H1 (cell line): ENCODE results near the gene P4HA1. TPM values are rescaled to one million over a fixed set of nuclear protein-coding genes. Genes with fewer than 3 reads are reported as not detected.

Source experiments
- CTCF ChIA-PET: fragments of 300-600 bp; sonication (Branson Sonifier 250); formaldehyde crosslinking; loops from one replicate; lab custom pipeline; 2021; ENCODE audit not compliant: partially characterized antibody; lab: Charles Lee
- POLR2A ChIA-PET: fragments of 300-600 bp; sonication (Branson Sonifier 250); formaldehyde crosslinking; loops from one replicate; lab custom pipeline; 2021; ENCODE audit warnings: inconsistent platforms; ENCODE audit not compliant: partially characterized antibody; lab: Charles Lee
- DNase-seq, 2 experiments: peaks; one replicate each; pipeline versions ENCODE4 v3.0.0 to v3.0.0-alpha.2; 2010 to 2022; ENCODE audit warnings: low spot score in 2 of 2, low read depth in 1 of 2, mixed read lengths in 1 of 2
- FAIRE-seq: peaks from 2 replicates; lab custom pipeline; 2011; peaks lifted over from hg19 to GRCh38; lab: Jason Lieb, UNC
- H2AFZ ChIP-seq: 2 replicates; pipeline ENCODE4 v1.8.1; 2012; ENCODE audit warnings: low read length, inconsistent platforms
- H2AK5ac ChIP-seq: 2 replicates; pipeline ENCODE4 v1.6.1; 2013; ENCODE audit warnings: low read depth, low read length
- H2BK120ac ChIP-seq: replicated peaks from 2 replicates; pipeline ENCODE3; 2013; ENCODE audit warnings: low read depth, low read length, inconsistent platforms
- H2BK12ac ChIP-seq: 2 replicates; pipeline ENCODE4 v1.6.1; 2013; ENCODE audit warnings: low read depth, low read length
- H2BK15ac ChIP-seq: 2 replicates; pipeline ENCODE4 v1.6.1; 2013; ENCODE audit warnings: low read length
- H2BK20ac ChIP-seq: 2 replicates; pipeline ENCODE4 v1.6.1; 2013; ENCODE audit warnings: low read length
- H2BK5ac ChIP-seq: 2 replicates; pipeline ENCODE4 v1.6.1; 2013; ENCODE audit warnings: low read depth, low read length
- H3K14ac ChIP-seq: 2 replicates; pipeline ENCODE4 v1.6.1; 2013; ENCODE audit warnings: inconsistent platforms; ENCODE audit not compliant: insufficient read length
- H3K18ac ChIP-seq: 2 replicates; pipeline ENCODE4 v1.6.1; 2013; ENCODE audit warnings: low read length; ENCODE audit errors: extremely low read depth
- H3K23ac ChIP-seq: 2 replicates; pipeline ENCODE4 v1.6.1; 2013; ENCODE audit warnings: inconsistent platforms; ENCODE audit not compliant: insufficient read length
- H3K23me2 ChIP-seq: 2 replicates; pipeline ENCODE4 v1.6.1; 2013; ENCODE audit warnings: low read depth, low read length
- H3K27ac ChIP-seq: 2 replicates; pipeline ENCODE4 v1.6.1; 2011; ENCODE audit warnings: low read depth, low read length, inconsistent platforms
- H3K27me3 ChIP-seq, 4 experiments: replicated peaks in 1 of 4; 1 replicate in 1 of 4; 2 replicates in 3 of 4; pipeline versions ENCODE4 v1.6.1 to v1.8.1; 2011 to 2013; ENCODE audit warnings: low read length in 3 of 4, mild to moderate bottlenecking in 3 of 4, inconsistent platforms in 2 of 4, mixed read lengths in 2 of 4, moderate library complexity in 1 of 4; ENCODE audit not compliant: control insufficient read depth in 3 of 4, insufficient read depth in 3 of 4; ENCODE audit errors: extremely low read depth in 1 of 4
- H3K36me3 ChIP-seq, 4 experiments: 2 replicates each; pipeline versions ENCODE4 v1.6.1 to v1.8.1; 2011 to 2013; ENCODE audit warnings: mild to moderate bottlenecking in 4 of 4, low read length in 3 of 4, moderate library complexity in 2 of 4, control low read depth in 1 of 4, inconsistent platforms in 1 of 4; ENCODE audit not compliant: insufficient read depth in 4 of 4, control insufficient read depth in 2 of 4
- H3K4ac ChIP-seq: replicated peaks from 2 replicates; pipeline ENCODE3; 2013; ENCODE audit warnings: low read length, low read depth, mixed read lengths, inconsistent platforms; ENCODE audit not compliant: insufficient read length
- H3K4me1 ChIP-seq, 4 experiments: replicated peaks in 1 of 4; 1 replicate in 1 of 4; 2 replicates in 3 of 4; pipeline versions ENCODE4 v1.6.1 to v1.8.1; 2011 to 2013; ENCODE audit warnings: low read length in 3 of 4, inconsistent platforms in 2 of 4, mixed read lengths in 1 of 4; ENCODE audit not compliant: insufficient read depth in 4 of 4, control insufficient read depth in 3 of 4
- H3K4me2 ChIP-seq, 2 experiments: 2 replicates each; pipeline versions ENCODE4 v1.6.1 to v1.8.1; 2011 to 2013; ENCODE audit warnings: low read depth in 2 of 2, low read length in 2 of 2, control low read depth in 1 of 2, inconsistent platforms in 1 of 2, mild to moderate bottlenecking in 1 of 2; ENCODE audit not compliant: insufficient read depth in 1 of 2
- H3K4me3 ChIP-seq, 4 experiments: fragments of 200-600, 300-600 bp in 1 of 4; sonication (generic), shearing (Covaris generic), sonication (Bioruptor Twin) in 1 of 4; 2 replicates each; pipeline versions ENCODE4 v1.5.1 to v1.8.1; 2011 to 2016; ENCODE audit warnings: low read length in 4 of 4, low read depth in 3 of 4, control low read depth in 2 of 4, inconsistent platforms in 2 of 4, mild to moderate bottlenecking in 2 of 4, mixed read lengths in 1 of 4, moderate library complexity in 1 of 4; ENCODE audit not compliant: insufficient read depth in 2 of 4; ENCODE audit errors: extremely low read depth in 1 of 4
- H3K56ac ChIP-seq: replicated peaks from 2 replicates; pipeline ENCODE3; 2013; ENCODE audit warnings: low read depth, mild to moderate bottlenecking, mixed read lengths, low read length, inconsistent platforms; ENCODE audit not compliant: insufficient read length
- H3K79me1 ChIP-seq: 2 replicates; pipeline ENCODE4 v1.6.1; 2013; ENCODE audit warnings: low read depth, low read length, control low read depth
- H3K79me2 ChIP-seq, 2 experiments: 2 replicates each; pipeline versions ENCODE4 v1.6.1 to v1.8.1; 2012 to 2013; ENCODE audit warnings: low read length in 2 of 2, mild to moderate bottlenecking in 2 of 2, inconsistent platforms in 1 of 2; ENCODE audit not compliant: insufficient read depth in 2 of 2, control insufficient read depth in 1 of 2
- H3K9ac ChIP-seq, 4 experiments: replicated peaks in 1 of 4; 1 replicate in 1 of 4; 2 replicates in 3 of 4; pipeline versions ENCODE4 v1.6.1 to v1.8.1; 2011 to 2013; ENCODE audit warnings: low read depth in 3 of 4, low read length in 3 of 4, control low read depth in 2 of 4, mild to moderate bottlenecking in 2 of 4, moderate library complexity in 2 of 4, inconsistent platforms in 1 of 4; ENCODE audit errors: extremely low read depth in 1 of 4
- H3K9me3 ChIP-seq, 2 experiments: 2 replicates each; pipeline versions ENCODE4 v1.6.1 to v1.8.1; 2012 to 2013; ENCODE audit warnings: mild to moderate bottlenecking in 2 of 2, moderate library complexity in 2 of 2, control low read depth in 1 of 2, inconsistent platforms in 1 of 2, low read depth in 1 of 2, low read length in 1 of 2, mixed read lengths in 1 of 2; ENCODE audit not compliant: insufficient read depth in 2 of 2
- H4K20me1 ChIP-seq, 2 experiments: replicated peaks in 1 of 2; 2 replicates each; pipeline versions ENCODE3 to v1.8.1; 2011 to 2013; ENCODE audit warnings: inconsistent platforms in 2 of 2, low read length in 2 of 2, mild to moderate bottlenecking in 1 of 2; ENCODE audit not compliant: insufficient read depth in 2 of 2, control insufficient read depth in 1 of 2
- H4K5ac ChIP-seq: 2 replicates; pipeline ENCODE4 v1.6.1; 2013; ENCODE audit warnings: low read length, low read depth, mixed read lengths, inconsistent platforms; ENCODE audit not compliant: insufficient read length
- H4K8ac ChIP-seq: 2 replicates; pipeline ENCODE4 v1.8.0; 2013; ENCODE audit warnings: mild to moderate bottlenecking, moderate library complexity, low read length, inconsistent platforms; ENCODE audit not compliant: insufficient read depth; ENCODE audit errors: extremely low read depth
- H4K91ac ChIP-seq: replicated peaks from 2 replicates; pipeline ENCODE3; 2013; ENCODE audit warnings: low read length, mixed read lengths, inconsistent platforms; ENCODE audit not compliant: insufficient read length
- ATF3 ChIP-seq: IDR thresholded peaks from 2 replicates; pipeline ENCODE4 v1.6.1; 2011; ENCODE audit warnings: low read depth, mild to moderate bottlenecking, low read length; ENCODE audit not compliant: insufficient read depth
- CBX5 ChIP-seq: fragments of 300-800, 300-1000 bp; sonication (generic); IDR thresholded peaks from 2 replicates; pipeline ENCODE4 v1.7.1; 2016; ENCODE audit warnings: antibody characterized with exemption, low read length, low read depth
- CBX8 ChIP-seq: fragments of 300-800, 300-1000 bp; sonication (generic); IDR thresholded peaks from 2 replicates; pipeline ENCODE4 v1.7.1; 2016; ENCODE audit warnings: low read depth, low read length, borderline replicate concordance
- EGR1 ChIP-seq: IDR thresholded peaks from 2 replicates; pipeline ENCODE4 v1.6.1; 2011; ENCODE audit warnings: low read depth, low read length, borderline replicate concordance
- JUND ChIP-seq: IDR thresholded peaks from 2 replicates; pipeline ENCODE4 v1.6.1; 2011; ENCODE audit warnings: mild to moderate bottlenecking, improper control_type of control experiment, low read length
- KDM1A ChIP-seq: fragments of 200-600, 300-600 bp; sonication (generic); IDR thresholded peaks from 2 replicates; pipeline ENCODE4 v1.7.1; 2016; ENCODE audit warnings: mild to moderate bottlenecking, low read length, borderline replicate concordance
- PHF8 ChIP-seq: fragments of 200-600 bp; sonication (generic); conservative IDR thresholded peaks from 2 replicates; pipeline ENCODE4 v1.7.1; 2012; ENCODE audit warnings: low read depth, mild to moderate bottlenecking, inconsistent platforms, low read length, moderate library complexity
- SP1 ChIP-seq: IDR thresholded peaks from 2 replicates; pipeline ENCODE4 v1.6.1; 2011; ENCODE audit warnings: low read depth, low read length
- SRF ChIP-seq: IDR thresholded peaks from 2 replicates; pipeline ENCODE4 v1.6.1; 2011; ENCODE audit warnings: mild to moderate bottlenecking, low read depth, low read length, moderate library complexity
- TBP ChIP-seq: IDR thresholded peaks from 2 replicates; pipeline ENCODE4 v1.6.1; 2011; ENCODE audit warnings: low read depth, low read length, improper control_type of control experiment
- USF2 ChIP-seq: IDR thresholded peaks from 2 replicates; pipeline ENCODE4 v1.6.1; 2011; ENCODE audit warnings: low read length, improper control_type of control experiment
- WGBS, 2 experiments: shearing (Covaris generic) in 1 of 2; methylation state at CpG; one replicate each; pipeline versions ENCODE4 v1.1.6 to v1.1.7; 2013 to 2015; ENCODE audit warnings: low lambda C conversion rate in 2 of 2, mixed read lengths in 2 of 2, inconsistent platforms in 1 of 2, low coverage in 1 of 2, missing lambda C conversion rate in 1 of 2; ENCODE audit not compliant: insufficient replicate concordance in 2 of 2, insufficient coverage in 1 of 2, insufficient read length in 1 of 2; ENCODE audit errors: extremely low coverage in 1 of 2, missing lambda C conversion rate in 1 of 2; 5-methylcytosine and 5-hydroxymethylcytosine counted together
- polyA plus RNA-seq, 7 experiments: library from polyadenylated mRNA; depleted of rRNA in 3 of 7; stranded (reverse) in 5 of 7; unstranded in 2 of 7; fragments of >200 nt in 5 of 7; fragments of 200-250 nt in 2 of 7; gene quantifications; 1 replicate in 5 of 7; 2 replicates in 1 of 7; 4 replicates in 1 of 7; pipeline versions ENCODE4 v1.2.1 to v1.2.3, GENCODE V29; 2011 to 2013; ENCODE audit warnings: missing spikeins in 2 of 7, mixed read lengths in 2 of 7
- total RNA-seq: library from RNA; stranded (reverse); fragmentation: NEBNext Ultra II Directional; extraction: Animal tissue kit (Norgen Biotek cat#: 25700); gene quantifications from 2 replicates; pipeline ENCODE4 v1.2.1, GENCODE V29; 2021

The P4HA1 gene
- total and polyA plus RNA-seq, 2 of the 8 experiments (the other 6 are each of a cell fraction or from before 2014, with no cell fraction given): 12.0 to 25.7 TPM

GRCh38 chr10:73126343-73126742 is 29.7 kb upstream of the P4HA1 start:
- CTCF ChIA-PET: no interaction called here
- POLR2A ChIA-PET: interaction anchor here (0.9 kb wide), 1 partner anchor 12 kb away, joined by 4 read pairs; no protein-coding TSS in a partner anchor
- Histone ChIP-seq H2BK5ac (no peak overlapping the region), H3K9ac (no peak overlapping the region; a peak in 1 of 7 replicates), H3K18ac (no peak overlapping the region), H2BK20ac (no peak overlapping the region), H4K5ac (no peak overlapping the region), H3K4me2 (no peak overlapping the region), H3K79me1 (no peaks in the 10 kb centered on the region), H3K23ac (no peak overlapping the region), H3K79me2 (no peaks in the 10 kb centered on the region), H3K14ac (no peak overlapping the region), H2BK15ac (no peak overlapping the region), H3K4me1 (no peaks in the 10 kb centered on the region), H3K4ac (no peak overlapping the region), H3K4me3 (no peak overlapping the region), H4K8ac (no peak overlapping the region), H2BK12ac (no peak overlapping the region), H4K91ac (no peak overlapping the region), H3K23me2 (no peaks in the 10 kb centered on the region), H3K27me3 (no peaks in the 10 kb centered on the region), H3K9me3 (no peaks in the 10 kb centered on the region), H2BK120ac (no peak overlapping the region), H3K56ac (no peak overlapping the region), H2AFZ (no peak overlapping the region), H2AK5ac (no peak overlapping the region), H4K20me1 (no peaks in the 10 kb centered on the region), H3K36me3 (peaks cover 3 to 21% (median 6%) of the 10 kb centered on the region in 4 experiments; a peak in 3 of 8 replicates), H3K27ac (no peak overlapping the region)
- WGBS, 2 experiments: 96% methylated on average over 2 of the region's 2 CpGs; no CpG with 5 or more reads in 1 of the 2 experiments
- no peak for DNase-seq
- TF ChIP-seq KDM1A (no peak), TBP (no peak), JUND (no peak), SP1 (no peak), ATF3 (no peak), SRF (no peak), USF2 (no peak), CBX5 (no peak), PHF8 (no peak), CBX8 (no peak), EGR1 (no peak)
- no peak for FAIRE-seq
